MM.1S (cell line): Measurements from ENCODE around the gene LRRC34.

Source experiments
- CTCF ChIP-seq: fragments of 300-600 bp; sonication (generic); IDR thresholded peaks from 2 replicates; pipeline ENCODE4 v1.5.1; 2016; ENCODE audit warnings: antibody characterized with exemption, low read length, mixed read lengths
- EZH2 ChIP-seq: fragments of 300-600 bp; sonication (generic); optimal IDR thresholded peaks from 2 replicates; pipeline ENCODE3; 2017; ENCODE audit warnings: low read depth, mild to moderate bottlenecking, antibody characterized with exemption, low read length, mixed read lengths
- EZH2phosphoT487 ChIP-seq: fragments of 300-600 bp; sonication (generic); IDR thresholded peaks from 2 replicates; pipeline ENCODE4 v1.6.1; 2018; ENCODE audit warnings: antibody characterized with exemption, low read length

GRCh38 chr3:169804681-169805080 lies 8.0 kb downstream of the LRRC34 start:
- TF ChIP-seq CTCF (no peak), EZH2 (no peak), EZH2phosphoT487 (no peak)
